Measurements from ENCODE around the gene PROZ. TPM values are rescaled to one million over a fixed set of nuclear protein-coding genes. Genes with fewer than 3 reads are reported as not detected.

Gene PROZ
- polyA plus RNA-seq, 4 donors, result 0.86 to 3.9 (median 2.4) TPM

DNA sequence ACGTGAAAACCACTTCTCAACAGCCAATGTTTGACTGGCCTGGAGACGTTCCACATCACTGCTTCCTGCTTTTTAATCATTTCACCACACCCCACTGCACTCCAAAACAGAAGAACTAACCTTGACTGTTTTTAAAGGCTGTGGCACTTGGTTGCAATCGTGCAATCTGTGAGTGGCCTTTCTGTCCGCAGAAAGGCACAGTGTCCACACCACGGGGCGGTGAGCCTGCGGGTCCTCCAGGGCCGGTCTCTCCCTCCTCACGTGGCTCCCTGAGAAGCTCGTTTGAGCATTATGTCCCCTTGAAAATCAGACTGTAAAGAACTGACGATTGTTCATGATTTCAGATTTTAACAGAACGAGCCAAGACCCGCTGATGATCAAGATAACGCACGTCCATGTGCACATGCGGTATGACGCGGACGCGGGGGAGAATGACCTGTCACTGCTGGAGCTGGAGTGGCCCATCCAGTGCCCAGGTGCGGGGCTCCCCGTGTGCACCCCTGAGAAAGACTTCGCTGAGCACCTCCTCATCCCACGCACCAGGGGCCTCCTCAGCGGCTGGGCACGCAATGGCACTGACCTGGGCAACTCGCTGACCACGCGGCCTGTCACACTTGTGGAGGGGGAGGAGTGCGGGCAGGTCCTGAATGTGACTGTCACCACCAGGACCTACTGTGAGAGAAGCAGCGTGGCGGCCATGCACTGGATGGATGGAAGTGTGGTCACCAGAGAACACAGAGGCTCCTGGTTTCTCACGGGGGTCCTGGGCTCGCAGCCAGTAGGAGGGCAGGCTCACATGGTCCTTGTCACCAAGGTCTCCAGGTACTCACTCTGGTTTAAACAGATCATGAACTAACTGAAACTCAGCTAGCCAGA is 13.0 kb downstream of the PROZ start:
- DNase-seq (ENCODE audit: low read depth in 4 of 4, low spot score in 2 of 4), result no peak

DNA sequence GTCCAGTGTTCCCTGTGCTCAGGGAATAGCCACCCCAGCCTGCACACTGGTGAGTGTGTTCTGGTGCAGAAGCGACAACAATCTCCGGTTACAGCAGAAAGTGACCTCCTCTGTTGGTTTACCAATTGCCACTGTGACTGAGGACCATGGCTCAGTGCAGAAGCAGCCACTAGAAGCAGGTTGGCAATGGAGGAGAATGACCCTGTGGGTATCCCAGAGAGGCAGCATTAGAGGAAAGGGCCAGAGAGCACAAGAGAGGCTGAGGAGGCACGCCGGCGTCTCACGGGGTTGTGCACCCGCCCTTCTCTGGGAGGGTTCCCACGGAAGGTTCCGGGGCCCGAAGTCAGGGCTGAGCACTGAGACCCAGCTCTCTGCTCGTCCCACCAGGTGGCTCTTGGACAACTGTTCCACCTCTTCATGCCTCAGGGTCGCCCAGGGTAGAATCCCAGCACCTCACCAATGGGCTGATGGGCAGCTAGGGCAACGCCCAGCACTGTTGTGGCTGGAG is 14.0 kb downstream of the PROZ start:
- DNase-seq (ENCODE audit: low read depth in 4 of 4, low spot score in 2 of 4), result no peak

DNA sequence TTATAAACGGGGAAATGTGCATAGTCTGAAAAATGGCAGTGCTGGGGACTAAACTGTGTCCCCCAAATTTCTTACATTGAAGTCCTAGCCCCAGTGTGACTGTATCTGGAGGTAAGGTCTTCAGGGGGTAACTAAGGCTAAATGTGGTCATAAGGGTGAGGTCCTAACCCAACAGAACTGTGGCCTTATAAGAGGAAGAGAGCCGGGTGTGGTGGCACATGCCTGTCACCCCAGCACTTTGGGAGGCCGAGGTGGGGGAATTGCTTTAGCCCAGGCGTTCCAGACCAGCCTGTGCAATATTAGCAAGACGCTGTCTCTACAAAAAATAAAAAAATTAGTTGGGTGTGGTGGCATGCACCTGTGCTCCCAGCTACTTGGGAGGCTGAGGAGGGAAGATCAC is 17.8 kb downstream of the PROZ start:
- no peak for DNase-seq (ENCODE audit: low read depth in 4 of 4, low spot score in 2 of 4)

DNA sequence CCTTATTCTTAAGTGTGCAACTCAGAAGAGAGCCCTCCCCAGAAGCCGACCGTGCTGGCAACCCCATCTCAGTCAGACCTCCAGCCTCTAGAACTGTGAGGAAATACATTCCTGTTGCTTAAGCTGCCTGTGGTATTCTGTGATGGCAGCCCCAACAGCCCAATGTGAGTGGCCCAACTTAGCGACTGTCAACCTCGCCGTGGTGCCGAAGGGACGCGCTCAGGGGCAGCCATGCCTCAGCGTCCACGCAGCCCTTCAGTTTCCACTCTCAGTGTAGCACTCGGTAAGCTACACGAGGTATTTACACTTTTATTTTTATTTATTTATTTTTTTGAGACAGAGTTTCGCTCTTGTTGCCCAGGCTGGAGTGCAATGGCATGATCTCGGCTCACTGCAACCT is 18.4 kb downstream of the PROZ start:
- no peak for DNase-seq (ENCODE audit: low read depth in 4 of 4, low spot score in 2 of 4)

DNA sequence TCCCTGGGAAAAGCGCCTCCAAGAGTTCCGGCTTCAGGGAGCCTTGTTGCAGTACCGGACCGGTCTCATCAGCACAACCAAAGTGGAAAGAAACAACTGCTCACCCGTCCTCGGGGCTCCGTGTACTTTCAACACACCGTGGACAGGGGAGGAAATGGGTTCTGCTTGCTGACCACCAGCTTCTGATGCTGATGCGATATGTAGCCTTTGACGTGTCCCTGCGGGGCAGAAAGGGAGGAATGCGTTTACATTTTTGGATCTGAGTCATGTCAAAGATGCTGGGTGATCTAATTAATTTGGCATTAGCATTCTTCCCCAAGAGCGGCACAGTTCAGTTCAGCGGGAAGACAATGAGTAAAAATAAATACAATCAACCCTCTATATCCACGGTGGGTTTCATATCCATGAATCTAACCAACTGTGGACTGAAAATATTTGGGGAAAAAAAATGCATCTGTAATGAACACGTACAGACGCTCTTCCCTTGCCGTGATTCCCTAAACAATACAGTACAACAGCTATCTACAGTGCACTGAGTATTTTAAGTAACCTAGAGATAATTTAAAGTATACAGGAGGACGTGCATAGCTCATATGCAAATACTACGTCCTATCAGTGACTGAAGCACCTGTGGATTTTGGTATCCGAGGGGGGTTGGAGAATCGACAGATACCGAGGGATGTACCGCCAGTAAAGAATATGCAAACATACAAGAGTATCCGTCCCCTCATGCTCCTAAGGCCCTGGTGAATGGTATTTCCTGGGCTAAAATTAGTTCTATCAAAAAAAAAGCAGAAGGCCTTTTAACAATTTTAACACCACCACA is 19.8 kb downstream of the PROZ start:
- DNase-seq (ENCODE audit: low read depth in 4 of 4, low spot score in 2 of 4), result no peak

DNA sequence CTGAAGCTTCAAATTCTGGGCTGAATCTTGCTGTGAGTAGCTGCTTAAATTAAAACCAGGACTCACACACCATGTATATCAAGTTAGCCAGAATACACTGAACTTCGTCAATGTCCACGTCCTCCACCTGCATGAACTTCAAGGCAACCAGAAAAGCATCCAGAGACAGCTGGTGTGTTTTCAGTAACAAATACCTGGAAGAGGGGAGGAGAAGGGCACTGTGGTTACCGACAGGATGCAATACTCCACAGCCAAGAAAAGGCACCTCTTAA is 20.4 kb downstream of the PROZ start:
- no peak for DNase-seq (ENCODE audit: low read depth in 4 of 4, low spot score in 2 of 4)

DNA sequence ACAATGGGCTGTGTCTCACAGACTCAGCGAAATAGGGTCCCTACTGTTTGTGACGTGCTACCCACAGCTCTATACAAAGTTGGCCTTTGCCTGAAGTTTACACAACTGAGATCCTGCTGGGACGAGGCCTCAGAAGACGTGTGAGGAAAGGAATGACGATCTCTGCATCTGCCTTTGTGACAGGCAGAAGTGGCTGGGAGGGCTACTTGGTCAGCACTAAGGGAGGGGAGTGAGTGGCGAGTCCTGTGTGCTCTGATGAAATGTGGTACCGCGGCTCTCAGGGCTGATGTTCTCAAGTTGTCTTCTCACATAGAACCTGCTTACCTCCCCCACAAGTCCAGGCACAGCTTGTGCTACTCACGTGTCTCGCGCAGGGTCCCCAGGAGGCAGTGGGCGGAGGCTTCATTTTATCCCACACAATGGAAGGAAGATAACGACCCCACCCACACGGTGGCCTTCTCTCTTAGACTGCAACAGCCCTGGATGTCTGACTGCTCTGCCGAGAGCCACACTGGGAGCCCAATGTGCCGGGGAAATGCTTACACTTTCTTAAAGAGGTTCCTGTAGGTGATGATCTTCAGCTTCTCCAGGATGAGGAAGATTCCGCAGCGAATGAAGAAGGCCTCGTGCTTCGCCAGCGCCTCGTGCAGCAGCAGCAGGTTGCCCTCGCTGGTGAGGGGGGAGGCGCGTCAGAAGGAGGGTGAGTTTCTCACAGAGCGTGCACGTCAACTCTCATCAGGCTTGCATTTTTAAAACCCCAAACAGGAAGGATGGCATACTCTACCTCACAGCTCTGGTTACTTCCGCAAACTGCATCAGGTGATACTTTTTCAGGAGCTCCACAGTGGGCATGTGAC is 21.2 kb downstream of the PROZ start:
- DNase-seq (ENCODE audit: low read depth in 4 of 4, low spot score in 2 of 4), result no peak

DNA sequence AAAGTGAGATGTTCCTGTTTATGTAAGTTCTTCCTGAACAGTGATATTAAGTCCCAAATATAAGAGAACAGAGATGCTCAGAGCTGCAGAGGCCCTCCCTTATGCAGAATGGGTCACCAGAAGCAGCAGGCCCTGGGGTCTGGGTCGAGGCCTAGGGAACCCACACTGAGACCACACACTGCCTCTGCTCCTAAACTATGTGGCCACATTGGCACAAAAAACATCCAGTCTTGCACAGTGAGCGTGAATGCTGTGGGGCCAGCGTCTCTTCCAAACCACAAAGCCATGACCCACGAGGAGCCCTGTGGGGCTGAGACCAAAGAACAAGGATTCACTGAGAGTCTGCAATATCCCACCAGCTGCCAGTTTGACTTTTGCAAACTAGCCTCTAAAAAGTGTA is 23.6 kb downstream of the PROZ start:
- DNase-seq (ENCODE audit: low read depth in 4 of 4, low spot score in 2 of 4), result no peak

DNA sequence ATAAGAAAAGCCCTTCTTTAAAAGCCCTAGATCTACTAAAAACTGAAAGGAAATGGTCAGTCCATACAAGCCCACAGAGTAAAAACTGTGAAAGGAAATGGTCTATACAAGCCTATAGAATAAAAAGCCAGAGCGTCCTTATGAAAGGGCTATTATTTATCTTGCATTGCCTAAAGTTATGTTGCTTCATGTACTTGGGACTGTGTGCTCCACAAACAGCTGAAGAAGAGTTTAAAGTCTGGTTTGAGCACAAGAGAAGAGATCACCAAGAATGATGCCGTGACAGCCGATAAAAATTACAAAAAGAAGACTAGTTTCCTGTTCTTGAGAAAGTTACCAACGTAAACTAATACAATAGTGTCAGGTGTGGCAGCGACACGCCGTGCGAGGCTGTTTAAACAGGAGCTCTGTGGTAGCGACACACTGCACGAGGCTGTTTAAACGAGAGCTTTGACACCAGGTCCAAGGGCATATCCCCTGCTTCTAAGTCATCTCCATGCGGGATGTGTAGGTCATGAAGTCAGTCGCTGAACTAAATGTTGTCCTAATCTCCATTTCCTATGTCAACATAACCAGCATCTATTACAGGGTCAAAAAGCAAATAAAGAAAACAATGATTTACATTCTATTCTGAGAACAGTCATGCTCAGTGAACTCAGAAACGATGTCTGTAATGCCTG is 25.1 kb downstream of the PROZ start:
- no peak for DNase-seq (ENCODE audit: low read depth in 4 of 4, low spot score in 2 of 4)

DNA sequence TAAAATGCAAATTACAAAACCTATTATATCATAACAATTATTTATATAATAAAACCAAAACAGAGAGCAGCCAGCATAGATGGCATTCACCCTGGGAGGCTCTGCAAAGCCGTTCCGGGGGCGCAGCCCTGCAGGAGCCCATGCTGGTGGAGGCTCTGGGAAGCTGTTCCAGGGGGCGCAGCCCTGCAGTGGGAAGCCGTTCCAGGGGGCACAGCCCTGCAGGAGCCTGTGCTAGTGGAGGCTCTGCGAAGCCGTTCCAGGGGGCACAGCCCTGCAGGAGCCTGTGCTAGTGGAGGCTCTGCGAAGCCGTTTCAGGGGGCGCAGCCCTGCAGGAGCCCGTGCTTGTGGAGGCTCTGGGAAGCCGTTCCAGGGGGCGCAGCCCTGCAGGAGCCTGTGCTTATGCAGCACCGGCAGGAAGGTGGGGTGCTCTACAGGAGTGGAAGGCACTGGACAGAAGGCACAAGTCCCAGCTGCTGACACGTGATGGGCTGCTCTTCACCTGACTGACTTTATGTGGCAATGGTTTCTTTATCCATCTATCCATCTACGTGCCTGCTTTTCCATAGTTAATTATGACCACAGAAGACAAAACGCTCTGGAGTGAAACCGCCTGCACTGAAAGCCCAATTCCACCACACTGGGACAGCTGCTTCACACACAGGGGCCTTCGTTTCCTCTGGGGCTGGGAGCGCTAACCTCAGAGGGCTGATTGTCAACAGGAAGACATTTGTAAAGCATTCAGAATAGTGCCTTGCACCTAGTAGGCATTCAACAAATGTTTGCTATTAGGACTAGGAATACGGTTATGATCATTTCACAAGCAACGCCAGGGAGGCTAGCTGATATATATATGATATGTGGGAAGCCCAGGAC is 26.4 kb downstream of the PROZ start:
- DNase-seq (ENCODE audit: low read depth in 4 of 4, low spot score in 2 of 4), result no peak

DNA sequence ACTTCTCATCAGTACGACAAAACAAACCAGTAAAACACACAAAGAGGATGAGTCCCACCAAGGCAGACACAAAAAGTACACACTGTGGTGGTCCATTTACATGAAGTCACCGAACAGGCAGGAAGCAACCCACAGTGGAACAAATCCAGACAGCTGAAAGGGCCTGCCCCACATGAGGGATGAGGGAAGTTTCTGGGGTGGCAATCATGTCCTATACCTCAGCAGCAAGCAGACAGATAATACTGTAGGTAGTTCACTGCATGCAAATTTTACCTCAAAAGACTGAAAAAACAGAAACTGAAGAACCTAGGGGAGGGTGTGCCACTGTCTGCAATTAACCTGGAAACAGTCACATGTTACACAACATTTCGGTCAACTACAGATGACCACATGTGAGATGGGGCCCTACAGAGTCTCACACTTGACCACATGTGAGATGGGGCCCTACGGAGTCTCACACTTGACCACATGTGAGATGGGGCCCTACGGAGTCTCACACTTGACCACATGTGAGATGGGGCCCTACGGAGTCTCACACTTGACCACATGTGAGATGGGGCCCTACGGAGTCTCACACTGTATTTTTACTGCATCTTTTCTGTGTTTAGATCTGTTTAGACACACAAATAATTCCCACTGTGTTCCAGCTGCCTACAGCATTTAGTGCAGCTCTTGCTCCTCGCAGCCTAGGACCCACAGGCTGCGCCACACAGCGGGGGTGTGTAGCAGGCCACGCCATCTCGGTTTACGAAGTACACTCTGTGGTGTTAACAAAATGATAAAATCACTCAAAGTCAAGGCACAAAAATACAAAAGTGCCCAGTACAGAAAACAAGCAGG is 27.8 kb downstream of the PROZ start:
- DNase-seq (ENCODE audit: low read depth in 4 of 4, low spot score in 2 of 4), result no peak

DNA sequence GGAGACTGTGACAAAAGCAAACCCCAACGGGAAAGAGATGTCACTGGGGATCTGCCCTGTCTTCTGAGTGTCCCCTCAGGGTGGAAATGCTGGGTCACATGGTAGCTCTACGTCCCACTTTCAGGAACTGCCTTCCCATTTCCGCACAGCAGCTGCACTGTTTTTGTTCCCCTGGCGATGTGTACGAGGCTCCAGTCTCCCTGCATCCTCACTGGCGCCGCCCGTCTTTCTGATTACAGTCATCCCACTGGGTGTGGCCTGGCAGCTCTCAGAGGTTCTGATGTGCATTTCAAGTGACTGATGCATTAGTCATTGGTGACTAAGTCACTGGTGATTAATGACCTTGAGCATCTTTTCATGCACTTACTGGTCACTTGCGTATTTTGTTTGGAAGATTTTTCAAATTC is 28.8 kb downstream of the PROZ start:
- DNase-seq (ENCODE audit: low read depth in 4 of 4, low spot score in 2 of 4), result no peak

DNA sequence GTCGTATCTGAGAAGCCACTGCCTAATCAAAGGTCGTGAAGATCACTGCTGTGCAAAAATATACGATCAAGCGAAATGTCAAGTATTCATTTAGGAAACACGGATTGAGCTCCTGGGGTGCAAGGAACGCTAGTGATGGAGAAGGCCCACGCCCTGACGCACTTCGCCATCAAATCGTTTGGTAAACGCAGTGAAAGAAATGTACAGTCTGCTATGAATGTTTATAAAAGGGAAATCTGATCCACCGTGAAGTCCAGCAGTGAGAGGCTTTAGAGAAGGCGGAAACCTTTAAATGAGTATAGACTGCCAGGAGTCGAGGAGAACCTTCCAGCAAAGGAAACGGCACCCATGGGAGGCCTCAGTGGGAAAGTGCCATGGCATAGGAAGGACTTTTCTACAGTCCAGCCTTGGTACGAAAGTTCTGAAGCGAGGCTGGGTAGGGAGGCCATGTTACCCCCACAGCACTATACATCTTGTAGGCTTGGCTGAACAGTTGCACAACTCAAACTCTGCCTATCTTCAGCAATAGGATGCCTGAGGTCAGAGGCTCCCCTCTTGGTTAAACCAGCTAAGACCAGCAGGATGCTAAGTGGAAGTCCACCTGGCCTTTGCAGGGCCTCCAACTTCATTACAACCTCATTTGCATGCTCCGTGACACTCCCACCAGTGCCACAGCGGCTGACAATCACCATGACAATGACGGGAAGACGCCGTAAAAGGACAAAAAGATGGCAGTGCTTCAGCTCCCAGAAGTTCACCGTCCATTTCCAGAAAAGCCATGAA is 29.6 kb downstream of the PROZ start:
- DNase-seq (ENCODE audit: low read depth in 4 of 4, low spot score in 2 of 4), result no peak

DNA sequence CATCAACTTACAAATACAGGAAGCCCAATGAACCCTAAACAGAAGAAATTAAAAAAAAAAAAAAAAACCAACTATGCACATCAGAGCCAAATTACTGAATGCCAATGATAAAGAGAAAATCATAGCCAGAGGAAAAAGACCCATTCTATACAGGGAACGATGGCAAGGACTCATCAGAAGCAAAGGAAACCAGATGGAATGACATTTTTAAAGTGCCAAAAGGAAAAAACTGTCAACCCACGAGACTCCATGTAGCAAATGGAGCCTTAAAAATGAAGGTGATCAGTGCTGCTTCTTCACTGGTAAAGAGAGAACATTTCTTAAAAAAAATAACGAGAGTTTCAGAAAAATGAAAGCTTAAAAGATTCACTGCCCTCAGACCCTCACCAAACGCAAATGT is 31.7 kb downstream of the PROZ start:
- no peak for DNase-seq (ENCODE audit: low read depth in 4 of 4, low spot score in 2 of 4)

DNA sequence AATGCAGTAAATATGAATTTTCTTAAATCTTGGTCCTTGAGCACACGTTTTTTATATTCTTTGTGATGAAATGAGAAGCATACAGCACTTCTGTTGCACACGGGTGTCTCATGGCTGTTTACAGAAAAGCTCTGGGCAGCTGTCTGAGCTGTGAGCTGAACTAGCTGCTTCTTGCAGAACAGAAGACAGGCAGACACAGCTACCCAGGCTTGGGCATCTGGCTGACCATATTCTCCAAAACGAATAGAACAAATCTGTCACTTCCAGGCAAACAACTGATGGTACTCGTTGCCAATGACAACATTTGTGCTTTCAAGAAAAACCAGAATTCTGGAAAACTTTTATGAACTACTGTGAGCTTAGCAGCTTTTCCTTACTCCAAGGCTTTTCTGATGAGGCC is 33.8 kb downstream of the PROZ start:
- no peak for DNase-seq (ENCODE audit: low read depth in 4 of 4, low spot score in 2 of 4)

DNA sequence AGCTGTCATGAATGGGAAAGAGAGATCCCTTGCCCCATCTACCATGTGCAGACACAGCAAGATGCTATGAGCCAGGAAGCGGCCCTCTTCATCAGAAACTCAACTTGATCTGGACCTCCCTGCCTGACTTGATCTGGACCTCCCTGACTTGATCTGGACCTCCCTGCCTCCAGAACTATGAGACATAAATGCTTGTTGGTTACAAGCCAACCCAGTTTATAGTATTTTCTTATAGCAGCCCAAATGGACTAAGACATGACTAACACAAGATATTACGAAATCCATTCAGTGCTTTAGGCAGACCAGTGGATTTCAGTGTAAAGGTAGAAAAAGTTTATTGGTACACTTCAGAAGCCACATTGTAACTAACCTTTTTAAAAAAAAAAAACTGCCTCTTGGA is 34.5 kb downstream of the PROZ start:
- DNase-seq (ENCODE audit: low read depth in 4 of 4, low spot score in 2 of 4), result no peak

DNA sequence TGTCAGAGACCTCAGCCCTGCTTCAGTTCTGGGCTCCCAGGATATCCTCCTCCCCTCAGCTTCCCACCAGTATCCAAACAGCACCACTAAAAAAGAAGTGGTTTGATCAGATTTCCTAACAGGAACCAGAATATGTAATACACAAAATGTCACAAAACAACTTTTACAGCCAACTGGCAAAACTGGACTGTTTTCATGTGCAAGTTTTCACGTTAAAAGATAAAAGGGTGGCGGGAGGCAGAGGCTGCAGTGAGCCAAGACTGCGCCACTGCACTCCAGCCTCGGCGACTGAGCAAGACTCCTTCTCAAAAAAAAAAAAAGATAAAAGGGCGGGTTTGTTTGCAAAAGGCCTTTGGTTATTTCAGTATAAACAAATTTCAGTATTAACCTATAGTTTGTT is 36.9 kb downstream of the PROZ start:
- no peak for DNase-seq (ENCODE audit: low read depth in 4 of 4, low spot score in 2 of 4)
